Endodermal cell (in vitro differentiated cells): ENCODE data around the gene ZNF136. TPM values are rescaled to one million over a fixed set of nuclear protein-coding genes. Genes with fewer than 3 reads are reported as not detected.

Experiments
- DNase-seq: peaks from one replicate; pipeline ENCODE4 v3.0.0-alpha.2; 2017
- H3K27ac ChIP-seq: 2 replicates; pipeline ENCODE4 v1.5.1; 2013; ENCODE audit warnings: mild to moderate bottlenecking, low read depth, low read length, moderate library complexity
- H3K27me3 ChIP-seq: 2 replicates; pipeline ENCODE4 v1.6.1; 2013; ENCODE audit warnings: mild to moderate bottlenecking, low read length, moderate library complexity; ENCODE audit not compliant: insufficient read depth, control insufficient read depth, poor library complexity, severe bottlenecking
- H3K36me3 ChIP-seq: 2 replicates; pipeline ENCODE4 v1.7.0; 2013; ENCODE audit warnings: mild to moderate bottlenecking, low read length, moderate library complexity; ENCODE audit not compliant: control insufficient read depth, insufficient read depth
- H3K4me1 ChIP-seq: one replicate; pipeline ENCODE4 v1.7.0; 2013; ENCODE audit warnings: low read length; ENCODE audit not compliant: control insufficient read depth, insufficient read depth
- H3K4me3 ChIP-seq: 2 replicates; pipeline ENCODE4 v1.5.1; 2013; ENCODE audit warnings: mild to moderate bottlenecking, low read length, moderate library complexity
- H3K9ac ChIP-seq: 2 replicates; pipeline ENCODE4 v1.6.1; 2013; ENCODE audit warnings: mild to moderate bottlenecking, low read length, moderate library complexity; ENCODE audit not compliant: poor library complexity, severe bottlenecking; ENCODE audit errors: extremely low read depth
- H3K9me3 ChIP-seq: 2 replicates; pipeline ENCODE4 v1.6.1; 2013; ENCODE audit warnings: mild to moderate bottlenecking, low read length, moderate library complexity; ENCODE audit not compliant: control insufficient read depth
- H3K27ac Mint-ChIP-seq: 2 replicates; pipeline ENCODE4 v1.8.0; 2020; ENCODE audit warnings: mixed read lengths
- H3K27me3 Mint-ChIP-seq: 2 replicates; pipeline ENCODE4 v1.8.0; 2021; ENCODE audit warnings: mild to moderate bottlenecking, mixed read lengths; ENCODE audit not compliant: insufficient read depth
- H3K36me3 Mint-ChIP-seq: 2 replicates; pipeline ENCODE4 v1.8.0; 2020; ENCODE audit warnings: low read depth, mixed read lengths
- H3K4me1 Mint-ChIP-seq: 2 replicates; pipeline ENCODE4 v1.8.0; 2020; ENCODE audit warnings: mixed read lengths
- H3K4me3 Mint-ChIP-seq: 2 replicates; pipeline ENCODE4 v1.8.0; 2020; ENCODE audit warnings: mild to moderate bottlenecking, moderate library complexity, mixed read lengths
- H3K9me3 Mint-ChIP-seq: 2 replicates; pipeline ENCODE4 v1.8.0; 2020; ENCODE audit warnings: mild to moderate bottlenecking, mixed read lengths
- WGBS, 2 experiments: methylation state at CpG; one replicate each; pipeline versions ENCODE4 v1.1.5 to v1.1.7; 2013; ENCODE audit warnings: missing lambda C conversion rate in 2 of 2, mixed read lengths in 1 of 2; ENCODE audit not compliant: insufficient coverage in 1 of 2, insufficient read length in 1 of 2; 5-methylcytosine and 5-hydroxymethylcytosine counted together
- total RNA-seq, 2 donors: library from RNA; stranded (reverse); fragmentation: NEBNext Ultra II Directional in 1 of 2; extraction: Animal tissue kit (Norgen Biotek cat#: 25700) in 1 of 2; gene quantifications; 2 replicates in 1 of 2; 3 replicates in 1 of 2; pipeline ENCODE4 v1.2.1, GENCODE V29; 2021
- TF ChIP-seq, protein P1 (sequence below): fragments of 200-600 bp; sonication (generic); conservative IDR thresholded peaks from 2 replicates; pipeline ENCODE4 v1.5.0; 2021; ENCODE audit warnings: antibody characterized with exemption, mild to moderate bottlenecking

Gene ZNF136
- total RNA-seq, 2 donors from 2014 or later, result 9.2 to 16.2 TPM

DNA sequence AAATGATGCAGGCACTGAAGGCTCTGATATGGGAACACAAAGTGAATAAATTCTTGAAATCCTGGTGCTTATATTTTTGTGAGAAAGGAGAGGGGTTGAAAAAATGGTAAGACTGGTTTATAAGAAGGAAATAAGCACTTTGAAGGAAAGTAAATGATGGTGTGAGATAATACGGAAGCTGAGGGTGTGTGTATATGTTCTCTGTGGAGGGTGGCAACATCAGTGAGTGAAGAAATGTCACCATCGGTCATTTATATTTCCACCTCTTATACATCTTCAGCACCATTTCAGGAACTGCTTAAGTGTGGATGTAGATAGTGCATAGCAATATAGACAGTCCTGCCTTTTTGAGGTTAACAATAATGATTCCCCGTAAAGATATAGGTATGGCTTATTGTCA lies 17.5 kb downstream of the ZNF136 start:
- peaks cover 41% of the 10 kb centered on the region for H3K36me3 ChIP-seq
- peaks cover 76% of the 10 kb centered on the region for H3K36me3 Mint-ChIP-seq
- no peak for DNase-seq
- no peaks in the 10 kb centered on the region for H3K4me1 Mint-ChIP-seq
- H3K4me3 ChIP-seq, result no peak overlapping the region
- H3K27ac Mint-ChIP-seq, result no peak overlapping the region
- peaks cover 69% of the 10 kb centered on the region for H3K9me3 Mint-ChIP-seq
- WGBS, 2 experiments, result 91 to 100% methylated on average over 1 to 2 of the region's 3 CpGs
- H3K27me3 Mint-ChIP-seq, result no peaks in the 10 kb centered on the region
- H3K9ac ChIP-seq, result no peak overlapping the region
- H3K9me3 ChIP-seq, result peaks cover 72% of the 10 kb centered on the region
- H3K27me3 ChIP-seq, result no peaks in the 10 kb centered on the region
- TF ChIP-seq, protein P1, sequence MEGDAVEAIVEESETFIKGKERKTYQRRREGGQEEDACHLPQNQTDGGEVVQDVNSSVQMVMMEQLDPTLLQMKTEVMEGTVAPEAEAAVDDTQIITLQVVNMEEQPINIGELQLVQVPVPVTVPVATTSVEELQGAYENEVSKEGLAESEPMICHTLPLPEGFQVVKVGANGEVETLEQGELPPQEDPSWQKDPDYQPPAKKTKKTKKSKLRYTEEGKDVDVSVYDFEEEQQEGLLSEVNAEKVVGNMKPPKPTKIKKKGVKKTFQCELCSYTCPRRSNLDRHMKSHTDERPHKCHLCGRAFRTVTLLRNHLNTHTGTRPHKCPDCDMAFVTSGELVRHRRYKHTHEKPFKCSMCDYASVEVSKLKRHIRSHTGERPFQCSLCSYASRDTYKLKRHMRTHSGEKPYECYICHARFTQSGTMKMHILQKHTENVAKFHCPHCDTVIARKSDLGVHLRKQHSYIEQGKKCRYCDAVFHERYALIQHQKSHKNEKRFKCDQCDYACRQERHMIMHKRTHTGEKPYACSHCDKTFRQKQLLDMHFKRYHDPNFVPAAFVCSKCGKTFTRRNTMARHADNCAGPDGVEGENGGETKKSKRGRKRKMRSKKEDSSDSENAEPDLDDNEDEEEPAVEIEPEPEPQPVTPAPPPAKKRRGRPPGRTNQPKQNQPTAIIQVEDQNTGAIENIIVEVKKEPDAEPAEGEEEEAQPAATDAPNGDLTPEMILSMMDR, result no peak
- no peaks in the 10 kb centered on the region for H3K4me1 ChIP-seq
- H3K27ac ChIP-seq, result no peak overlapping the region
- no peak overlapping the region for H3K4me3 Mint-ChIP-seq

DNA sequence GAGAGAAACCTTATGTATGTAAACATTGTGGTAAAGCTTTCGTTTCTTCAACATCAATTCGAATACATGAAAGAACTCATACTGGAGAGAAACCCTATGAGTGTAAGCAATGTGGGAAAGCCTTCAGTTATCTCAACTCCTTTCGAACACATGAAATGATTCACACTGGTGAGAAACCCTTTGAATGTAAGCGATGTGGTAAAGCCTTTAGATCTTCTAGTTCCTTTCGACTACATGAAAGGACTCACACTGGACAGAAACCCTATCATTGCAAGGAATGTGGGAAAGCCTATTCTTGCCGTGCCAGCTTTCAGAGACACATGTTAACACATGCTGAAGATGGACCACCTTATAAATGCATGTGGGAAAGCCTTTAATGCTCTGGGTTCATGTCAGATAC lies 24.7 kb downstream of the ZNF136 start:
- Histone ChIP-seq H3K4me1 (no peaks in the 10 kb centered on the region), H3K4me3 (peak overlapping the region; percentile 76), H3K27me3 (no peaks in the 10 kb centered on the region), H3K9ac (no peak overlapping the region), H3K36me3 (peaks cover 77% of the 10 kb centered on the region), H3K27ac (no peak overlapping the region), H3K9me3 (peaks cover 94% of the 10 kb centered on the region)
- TF ChIP-seq, protein P1, result no peak
- WGBS, 2 experiments, result 99 to 100% methylated on average over 6 of the region's 6 CpGs
- Mint-ChIP-seq H3K27me3 (no peaks in the 10 kb centered on the region), H3K4me3 (no peak overlapping the region), H3K27ac (no peak overlapping the region), H3K36me3 (peaks cover 89% of the 10 kb centered on the region), H3K9me3 (peaks cover 99% of the 10 kb centered on the region), H3K4me1 (no peaks in the 10 kb centered on the region)
- no peak for DNase-seq

DNA sequence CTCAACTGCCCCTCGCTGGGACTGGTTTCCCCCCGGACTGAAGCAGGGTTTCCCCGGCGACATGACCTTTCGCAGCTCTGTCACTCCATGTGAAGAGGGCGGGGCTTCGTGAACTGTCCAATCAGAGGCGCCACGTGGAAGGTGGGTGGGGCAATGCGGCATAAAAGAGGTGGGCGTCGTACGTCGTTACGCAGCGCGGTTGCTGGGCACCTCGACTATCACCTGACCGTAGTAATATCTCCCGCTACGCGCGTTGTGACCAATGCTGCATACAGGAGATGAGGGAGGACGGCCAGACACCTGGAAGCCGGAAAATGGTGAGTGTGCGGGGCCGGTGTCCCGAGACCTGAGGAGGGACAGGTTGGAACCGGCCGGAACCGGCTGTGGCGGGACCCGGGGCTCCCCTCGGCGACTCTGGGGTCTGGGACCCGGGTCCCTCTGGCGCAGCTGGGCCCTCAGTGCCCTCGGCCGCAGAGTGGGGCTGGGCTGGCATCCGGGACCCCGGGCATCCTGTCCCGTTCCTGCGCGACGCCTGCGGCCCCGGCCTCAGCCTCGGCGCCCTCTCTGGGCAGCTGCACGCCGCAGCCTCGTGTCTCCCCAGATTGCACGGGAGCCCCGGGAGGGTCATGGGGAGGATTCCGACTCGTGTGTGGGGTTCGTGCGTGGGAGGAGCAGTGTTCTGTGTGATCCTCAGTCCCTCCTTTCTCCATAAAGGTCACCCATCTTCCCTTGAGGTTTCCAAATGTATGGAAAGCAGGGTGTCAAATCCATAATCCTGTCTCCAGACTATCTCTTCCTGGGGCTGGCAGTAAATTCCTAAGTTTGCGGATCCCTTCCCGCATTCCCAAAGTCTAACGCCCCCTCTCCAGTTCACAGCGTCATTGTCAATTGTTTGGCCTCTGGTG lies 32.2 kb downstream of the ZNF136 start:
- 81 to 94% methylated on average over 38 to 62 of the region's 62 CpGs for WGBS, 2 experiments
- Mint-ChIP-seq H3K36me3 (peaks cover 64% of the 10 kb centered on the region), H3K4me1 (no peaks in the 10 kb centered on the region), H3K4me3 (no peak overlapping the region), H3K27ac (no peak overlapping the region), H3K27me3 (no peaks in the 10 kb centered on the region), H3K9me3 (peaks cover 91% of the 10 kb centered on the region)
- no peak overlapping the region for H3K9ac ChIP-seq
- TF ChIP-seq, protein P1, result no peak
- H3K27ac ChIP-seq, result no peak overlapping the region
- H3K9me3 ChIP-seq, result peaks cover 78% of the 10 kb centered on the region
- H3K36me3 ChIP-seq, result peaks cover 21% of the 10 kb centered on the region
- DNase-seq, result no peak
- H3K4me1 ChIP-seq, result no peaks in the 10 kb centered on the region
- peak overlapping the region; percentile 59 for H3K4me3 ChIP-seq
- H3K27me3 ChIP-seq, result no peaks in the 10 kb centered on the region
